SK-N-MC (cell line): ENCODE data around the gene MARK2.

Experiments
- DNase-seq: peaks from one replicate; pipeline ENCODE4 v3.0.0-alpha.2; 2011; ENCODE audit warnings: low read depth, low spot score
- H3K27ac ChIP-seq: fragments of 200-600 bp; sonication (generic); 2 replicates; pipeline ENCODE4 v1.5.1; 2016; ENCODE audit warnings: mixed run types
- H3K36me3 ChIP-seq: fragments of 200-600 bp; sonication (generic); 2 replicates; pipeline ENCODE4 v1.6.1; 2017; ENCODE audit warnings: antibody characterized with exemption, low read length, mixed read lengths; ENCODE audit not compliant: insufficient read depth
- H3K4me3 ChIP-seq: fragments of 200-600 bp; sonication (generic); 2 replicates; pipeline ENCODE4 v1.5.1; 2016
- H3K9ac ChIP-seq: fragments of 200-600 bp; sonication (generic); 2 replicates; pipeline ENCODE4 v1.8.0; 2017; ENCODE audit warnings: mixed run types, mixed read lengths; ENCODE audit not compliant: insufficient read length
- H3K9me3 ChIP-seq: fragments of 200-600 bp; sonication (generic); 2 replicates; pipeline ENCODE4 v1.6.1; 2017; ENCODE audit warnings: low read depth, mild to moderate bottlenecking, antibody characterized with exemption, low read length, moderate library complexity, mixed read lengths
- EZH2 ChIP-seq: fragments of 200-600 bp; sonication (generic); IDR thresholded peaks from one replicate; pipeline ENCODE4 v1.6.1; 2017; ENCODE audit warnings: antibody characterized with exemption
- FOXP2 ChIP-seq: optimal IDR thresholded peaks from 2 replicates; pipeline ENCODE3; 2011; ENCODE audit warnings: mild to moderate bottlenecking, moderate library complexity; ENCODE audit not compliant: insufficient read depth; ENCODE audit errors: extremely low read length, control extremely low read depth
- POLR2AphosphoS5 ChIP-seq: IDR thresholded peaks from 2 replicates; pipeline ENCODE4 v1.6.1; 2012; ENCODE audit warnings: mild to moderate bottlenecking, low read depth, low read length, borderline replicate concordance

MARK2 gene

DNA sequence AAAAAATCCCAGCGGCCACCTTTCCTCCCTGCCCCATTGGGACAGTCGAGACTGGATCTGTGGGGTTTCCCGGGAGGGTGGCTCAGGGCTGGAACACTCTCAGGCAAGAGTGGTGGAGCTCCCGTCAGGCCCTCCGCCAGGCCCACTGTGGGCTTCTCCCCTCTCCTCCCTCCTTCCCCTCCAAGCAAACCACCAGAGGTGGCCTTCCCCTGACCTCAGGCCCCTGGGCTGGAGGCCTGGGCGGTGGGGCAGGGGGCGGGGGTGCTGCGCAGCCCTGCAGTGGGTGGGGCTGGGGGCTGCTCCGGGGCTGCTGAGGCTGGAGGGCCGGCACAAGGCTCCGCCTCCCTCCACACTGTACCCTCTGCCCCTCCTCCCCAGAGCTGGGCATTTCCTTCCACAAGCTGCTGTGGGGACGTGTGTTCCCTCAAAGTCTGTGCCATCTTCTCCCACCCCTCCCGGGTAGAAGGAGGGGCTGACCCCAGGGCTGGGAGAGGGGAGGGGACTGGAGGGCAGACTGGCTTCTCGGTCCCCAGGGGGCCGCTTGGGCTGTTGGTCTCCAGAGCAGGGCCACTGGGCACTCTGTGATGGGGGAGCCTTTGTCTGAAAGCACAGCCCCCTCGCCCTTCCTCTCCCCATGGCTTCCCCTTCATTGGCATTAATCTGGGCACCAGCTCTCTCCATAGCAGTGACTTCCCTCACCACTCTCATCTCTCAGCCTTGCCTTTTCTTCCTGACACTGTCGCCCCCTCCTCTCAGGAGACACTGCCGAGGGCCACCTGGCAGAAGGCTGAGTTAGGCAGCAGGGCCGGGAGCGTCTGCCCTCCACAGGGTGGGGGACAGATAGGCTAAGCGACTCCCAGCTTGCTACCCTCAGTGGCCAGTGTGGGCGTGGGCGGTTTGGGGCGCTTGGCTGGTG lies 70.9 kb downstream of the MARK2 start:
- TF ChIP-seq EZH2 (no peak), POLR2AphosphoS5 (peak; percentile 17; the same call in 1 of the 2 replicates), FOXP2 (no peak)
- Histone ChIP-seq H3K9me3 (no peaks in the 10 kb centered on the region), H3K36me3 (no peaks in the 10 kb centered on the region; the same call in 1 of the 2 replicates), H3K27ac (peak overlapping the region; percentile 31; the same call in 1 of the 2 replicates), H3K4me3 (no peak overlapping the region), H3K9ac (no peak overlapping the region)
- DNase-seq, result no peak

DNA sequence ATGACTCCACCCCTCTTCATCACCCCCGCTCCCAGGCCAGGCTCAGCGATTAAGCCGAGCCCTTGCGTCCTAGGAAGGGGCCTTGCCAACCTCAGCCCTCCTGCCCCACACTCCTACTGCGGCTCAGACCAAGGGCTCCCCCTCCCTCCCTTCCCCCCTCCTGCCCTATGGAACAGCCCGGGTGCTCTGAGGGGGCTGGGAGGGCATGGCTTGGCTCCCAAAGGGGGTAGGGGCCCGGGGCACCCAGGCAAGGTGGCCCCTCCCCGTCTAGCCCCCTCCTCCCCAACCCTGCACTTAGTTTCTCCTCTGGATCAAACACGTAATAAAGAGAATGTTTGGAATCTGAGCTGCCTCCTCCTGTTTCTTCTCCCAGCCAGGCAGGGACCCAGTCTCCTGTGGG lies 71.8 kb downstream of the MARK2 start:
- DNase-seq, result no peak
- Histone ChIP-seq H3K9me3 (no peaks in the 10 kb centered on the region), H3K36me3 (no peaks in the 10 kb centered on the region; the same call in 1 of the 2 replicates), H3K4me3 (no peak overlapping the region), H3K9ac (no peak overlapping the region), H3K27ac (peak overlapping the region; percentile 77)
- TF ChIP-seq FOXP2, result no peak
- no peak for TF ChIP-seq EZH2
- no peak for TF ChIP-seq POLR2AphosphoS5

GRCh38 chr11:63911440-63911839 lies 72.5 kb downstream of the MARK2 start:
- TF ChIP-seq POLR2AphosphoS5, result no peak
- TF ChIP-seq EZH2, result no peak
- TF ChIP-seq FOXP2, result no peak
- DNase-seq, result no peak
- no peak overlapping the region for H3K9ac ChIP-seq
- H3K36me3 ChIP-seq, result no peaks in the 10 kb centered on the region; the same call in 1 of the 2 replicates
- H3K27ac ChIP-seq, result no peak overlapping the region
- no peak overlapping the region for H3K4me3 ChIP-seq
- no peaks in the 10 kb centered on the region for H3K9me3 ChIP-seq

GRCh38 chr11:63911876-63912275 lies 73.0 kb downstream of the MARK2 start:
- no peak for TF ChIP-seq FOXP2
- no peak for TF ChIP-seq EZH2
- no peak for TF ChIP-seq POLR2AphosphoS5
- no peaks in the 10 kb centered on the region; the same call in 1 of the 2 replicates for H3K36me3 ChIP-seq
- H3K4me3 ChIP-seq, result no peak overlapping the region
- no peak overlapping the region for H3K9ac ChIP-seq
- H3K27ac ChIP-seq, result no peak overlapping the region
- DNase-seq, result no peak
- no peaks in the 10 kb centered on the region for H3K9me3 ChIP-seq

DNA sequence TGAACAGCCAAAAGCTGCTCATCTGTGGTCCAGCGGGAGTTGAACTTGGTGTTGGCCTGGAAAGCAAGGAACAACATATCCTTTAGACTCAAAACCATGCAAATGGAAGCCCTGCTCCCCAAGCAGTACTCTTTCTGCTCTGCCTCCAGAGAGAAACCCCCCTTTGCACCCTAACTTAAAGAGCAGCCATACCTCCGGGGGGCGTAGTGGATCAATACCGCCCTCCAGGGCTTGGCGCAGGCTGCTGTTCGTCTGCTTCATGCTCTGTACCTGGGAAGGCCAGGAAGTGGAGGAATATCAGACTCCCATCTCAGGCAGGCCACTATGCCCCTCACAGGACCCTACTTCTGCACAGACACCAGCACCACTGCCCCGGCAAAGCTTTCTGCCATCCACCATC lies 73.8 kb downstream of the MARK2 start:
- TF ChIP-seq FOXP2 (no peak), EZH2 (no peak), POLR2AphosphoS5 (no peak)
- no peak for DNase-seq
- H3K36me3 ChIP-seq, result no peaks in the 10 kb centered on the region; the same call in 1 of the 2 replicates
- H3K9me3 ChIP-seq, result no peaks in the 10 kb centered on the region
- H3K4me3 ChIP-seq, result no peak overlapping the region
- H3K27ac ChIP-seq, result no peak overlapping the region
- H3K9ac ChIP-seq, result no peak overlapping the region

DNA sequence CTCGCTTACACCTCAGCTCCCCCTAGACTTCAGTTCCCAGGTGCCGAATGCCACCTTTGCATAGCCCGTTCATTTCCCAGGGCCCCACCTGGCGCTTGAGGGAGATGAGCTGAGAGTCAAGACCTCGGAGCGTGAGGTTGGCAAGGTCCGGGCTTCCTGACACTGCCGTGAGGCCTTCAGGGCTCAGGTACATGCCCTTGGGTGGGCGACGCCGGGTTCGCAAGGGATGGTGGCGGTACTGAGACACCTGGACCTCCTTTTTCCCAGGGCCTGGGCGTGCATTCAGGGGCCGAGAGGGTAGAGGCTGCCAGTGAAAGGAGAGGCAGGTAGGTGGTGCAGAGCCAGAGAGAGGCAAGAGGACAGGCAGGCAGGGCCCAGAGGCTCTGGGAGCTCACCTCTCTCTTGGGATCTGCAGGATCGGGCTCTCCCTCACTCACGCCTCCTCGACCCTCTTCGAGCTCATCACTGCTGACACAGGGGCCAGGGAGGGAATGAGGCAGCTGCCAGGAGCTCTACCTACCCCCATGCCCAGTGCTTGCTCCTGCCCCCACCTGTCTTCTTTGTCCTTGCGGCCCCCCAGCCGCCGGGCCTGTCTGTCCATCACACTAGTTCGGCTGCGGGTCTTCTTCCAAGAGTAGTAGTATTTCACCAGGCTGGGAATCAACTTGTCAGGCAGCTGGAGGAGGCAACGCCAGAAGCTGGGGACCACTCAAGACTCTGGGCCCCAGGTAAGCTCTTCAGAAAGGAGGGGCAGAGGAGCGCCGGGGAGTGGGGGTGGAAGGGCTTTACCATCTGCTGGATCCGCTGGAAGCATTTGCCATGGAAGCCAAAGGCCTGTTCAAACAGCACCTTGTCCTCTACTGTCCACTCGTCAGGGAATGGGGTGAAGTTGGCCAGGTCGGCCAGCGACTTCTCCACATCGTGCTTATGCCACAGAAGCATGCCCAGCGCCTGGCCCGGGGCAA lies 75.2 kb downstream of the MARK2 start:
- H3K9me3 ChIP-seq, result no peaks in the 10 kb centered on the region
- H3K27ac ChIP-seq, result no peak overlapping the region
- TF ChIP-seq EZH2, result no peak
- TF ChIP-seq POLR2AphosphoS5, result no peak
- TF ChIP-seq FOXP2, result no peak
- H3K36me3 ChIP-seq, result no peaks in the 10 kb centered on the region; the same call in 1 of the 2 replicates
- H3K4me3 ChIP-seq, result no peak overlapping the region
- H3K9ac ChIP-seq, result no peak overlapping the region
- no peak for DNase-seq

GRCh38 chr11:63914896-63915691 lies 76.2 kb downstream of the MARK2 start:
- Histone ChIP-seq H3K9ac (no peak overlapping the region), H3K27ac (no peak overlapping the region), H3K36me3 (no peaks in the 10 kb centered on the region; the same call in 1 of the 2 replicates), H3K4me3 (no peak overlapping the region), H3K9me3 (no peaks in the 10 kb centered on the region)
- no peak for TF ChIP-seq POLR2AphosphoS5
- no peak for TF ChIP-seq FOXP2
- no peak for TF ChIP-seq EZH2
- DNase-seq, result no peak
